Activated naive CD4-positive, alpha-beta T cell treated with anti-CD3 and anti-CD28 coated beads, Interleukin-2, amount 10 ng/mL, durations not matched to agents 7 days and 5 days (primary cell): ENCODE results near the gene DNMT3B.
A peak's percentile ranks its signal among the peaks of the same experiment; 100 is the strongest.
"Not testable (repeated sequence)": the region's sequence is repeated elsewhere in the genome, so short reads cannot be mapped to it uniquely, and the experiment has no call there.

ENCODE experiments used
- CTCF ChIA-PET: fragments of 350-600 bp; sonication (Branson Sonifier 250); formaldehyde crosslinking; loops from one replicate; lab custom pipeline; 2021; ENCODE audit warnings: antibody characterized with exemption; lab: Charles Lee
- DNase-seq: peaks from one replicate; pipeline ENCODE4 v3.0.0-alpha.2; 2020
- H3K27ac Mint-ChIP-seq: one replicate; pipeline ENCODE4 v1.8.0; 2021; ENCODE audit warnings: mild to moderate bottlenecking, moderate library complexity, mixed read lengths
- H3K27me3 Mint-ChIP-seq: one replicate; pipeline ENCODE4 v1.8.0; 2021; ENCODE audit warnings: mild to moderate bottlenecking, mixed read lengths
- H3K36me3 Mint-ChIP-seq: one replicate; pipeline ENCODE4 v1.8.0; 2021; ENCODE audit warnings: mixed read lengths
- H3K4me1 Mint-ChIP-seq: one replicate; pipeline ENCODE4 v1.8.0; 2021; ENCODE audit warnings: mixed read lengths
- H3K4me3 Mint-ChIP-seq: one replicate; pipeline ENCODE4 v1.8.0; 2021; ENCODE audit warnings: mild to moderate bottlenecking, moderate library complexity, mixed read lengths
- H3K9me3 Mint-ChIP-seq: one replicate; pipeline ENCODE4 v1.8.0; 2021; ENCODE audit warnings: mixed read lengths

The DNMT3B gene

GRCh38 chr20:32790751-32791057 is 28.5 kb downstream of the DNMT3B start:
- no peak overlapping the region for H3K4me3 Mint-ChIP-seq
- CTCF ChIA-PET: interaction anchor here (0.6 to 3.4 kb wide), 17 partner anchors 8 to 509 kb away, joined by 3 to 17 read pairs (median 4); partner anchors contain the start of genes C20orf203 and MAPRE1
- peaks cover 31% of the 10 kb centered on the region for H3K4me1 Mint-ChIP-seq
- DNase-seq: no peak
- no peaks in the 10 kb centered on the region for H3K9me3 Mint-ChIP-seq
- no peak overlapping the region for H3K27ac Mint-ChIP-seq
- H3K36me3 Mint-ChIP-seq: peaks cover 3% of the 10 kb centered on the region
- no peaks in the 10 kb centered on the region for H3K27me3 Mint-ChIP-seq

- Mint-ChIP-seq H3K27ac (no peak overlapping the region), H3K27me3 (no peaks in the 10 kb centered on the region), H3K4me1 (peaks cover 37% of the 10 kb centered on the region), H3K36me3 (peaks cover 3% of the 10 kb centered on the region), H3K4me3 (no peak overlapping the region), H3K9me3 (no peaks in the 10 kb centered on the region)
- DNase-seq: peak; percentile 37
- CTCF ChIA-PET: interaction anchor here (1.0 to 2.5 kb wide), 4 partner anchors 12 to 304 kb away, joined by 3 to 12 read pairs (median 4); no protein-coding TSS in a partner anchor
Observed at GRCh38 chr20:32792316-32792715, 30.1 kb downstream of the DNMT3B start.

GRCh38 chr20:32792731-32793458 is 30.7 kb downstream of the DNMT3B start:
- Mint-ChIP-seq H3K27ac (peak overlapping the region; percentile 88), H3K9me3 (no peaks in the 10 kb centered on the region), H3K4me1 (peaks cover 37% of the 10 kb centered on the region), H3K4me3 (peak overlapping the region; percentile 26), H3K36me3 (no peaks in the 10 kb centered on the region), H3K27me3 (no peaks in the 10 kb centered on the region)
- CTCF ChIA-PET: interaction anchor here (1.2 to 2.5 kb wide), 4 partner anchors 14 to 303 kb away, joined by 3 to 12 read pairs (median 4); no protein-coding TSS in a partner anchor
- DNase-seq: no peak

- Mint-ChIP-seq H3K27me3 (no peaks in the 10 kb centered on the region), H3K27ac (peak overlapping the region; percentile 60), H3K4me1 (peaks cover 37% of the 10 kb centered on the region), H3K9me3 (no peaks in the 10 kb centered on the region), H3K36me3 (peaks cover 5% of the 10 kb centered on the region), H3K4me3 (no peak overlapping the region)
- CTCF ChIA-PET: interaction anchor here (0.8 to 2.6 kb wide), 3 partner anchors 18 to 122 kb away, joined by 3 to 10 read pairs (median 4); partner anchors contain the start of gene C20orf203
- DNase-seq: no peak
Observed at GRCh38 chr20:32796383-32796948, 34.3 kb downstream of the DNMT3B start.

- peaks cover 32% of the 10 kb centered on the region for H3K4me1 Mint-ChIP-seq
- H3K36me3 Mint-ChIP-seq: peaks cover 5% of the 10 kb centered on the region
- peak overlapping the region; percentile 60 for H3K27ac Mint-ChIP-seq
- H3K27me3 Mint-ChIP-seq: no peaks in the 10 kb centered on the region
- H3K9me3 Mint-ChIP-seq: no peaks in the 10 kb centered on the region
- H3K4me3 Mint-ChIP-seq: no peak overlapping the region
- DNase-seq: no peak
- CTCF ChIA-PET: interaction anchor here (0.8 to 2.6 kb wide), 3 partner anchors 19 to 123 kb away, joined by 3 to 10 read pairs (median 4); partner anchors contain the start of gene C20orf203
Observed at GRCh38 chr20:32796981-32797451, 34.8 kb downstream of the DNMT3B start.

GRCh38 chr20:32797571-32797970 is 35.4 kb downstream of the DNMT3B start:
- peaks cover 26% of the 10 kb centered on the region for H3K4me1 Mint-ChIP-seq
- H3K9me3 Mint-ChIP-seq, H3K27me3 Mint-ChIP-seq, CTCF ChIA-PET, H3K36me3 Mint-ChIP-seq, DNase-seq, H3K4me3 Mint-ChIP-seq, H3K27ac Mint-ChIP-seq: not testable (repeated sequence)

GRCh38 chr20:32798046-32798981 is 36.1 kb downstream of the DNMT3B start:
- Mint-ChIP-seq H3K9me3 (no peaks in the 10 kb centered on the region), H3K4me1 (peaks cover 19% of the 10 kb centered on the region), H3K27me3 (no peaks in the 10 kb centered on the region), H3K27ac (no peak overlapping the region), H3K4me3 (no peak overlapping the region), H3K36me3 (peaks cover 8% of the 10 kb centered on the region)
- DNase-seq: no peak
- CTCF ChIA-PET: interaction anchor here (1.6 kb wide), 1 partner anchor 8 kb away, joined by 3 read pairs; no protein-coding TSS in a partner anchor

GRCh38 chr20:32803092-32803491 is 40.9 kb downstream of the DNMT3B start:
- Mint-ChIP-seq H3K27ac (no peak overlapping the region), H3K4me3 (no peak overlapping the region)
- CTCF ChIA-PET: interaction anchor here (1.3 kb wide), 1 partner anchor 13 kb away, joined by 3 read pairs; no protein-coding TSS in a partner anchor

GRCh38 chr20:32804022-32804715 is 42.0 kb downstream of the DNMT3B start:
- Mint-ChIP-seq H3K9me3 (no peaks in the 10 kb centered on the region), H3K27me3 (no peaks in the 10 kb centered on the region), H3K4me1 (no peaks in the 10 kb centered on the region), H3K27ac (no peak overlapping the region), H3K4me3 (no peak overlapping the region), H3K36me3 (peaks cover 8% of the 10 kb centered on the region)
- CTCF ChIA-PET: no interaction called here
- no peak for DNase-seq

More at GRCh38 chr20:32803092-32803491, 40.9 kb downstream of the DNMT3B start:
- Mint-ChIP-seq H3K9me3 (no peaks in the 10 kb centered on the region), H3K4me1 (no peaks in the 10 kb centered on the region), H3K27me3 (no peaks in the 10 kb centered on the region), H3K36me3 (peaks cover 8% of the 10 kb centered on the region)
- DNase-seq: no peak

GRCh38 chr20:32804817-32805216 is 42.6 kb downstream of the DNMT3B start:
- no peak overlapping the region for H3K4me3 Mint-ChIP-seq
- H3K27me3 Mint-ChIP-seq: no peaks in the 10 kb centered on the region
- H3K27ac Mint-ChIP-seq: no peak overlapping the region
- H3K4me1 Mint-ChIP-seq: no peaks in the 10 kb centered on the region
- CTCF ChIA-PET: no interaction called here
- peaks cover 8% of the 10 kb centered on the region for H3K36me3 Mint-ChIP-seq
- no peaks in the 10 kb centered on the region for H3K9me3 Mint-ChIP-seq
- DNase-seq: no peak

GRCh38 chr20:32805721-32806120 is 43.5 kb downstream of the DNMT3B start:
- Mint-ChIP-seq H3K9me3 (no peaks in the 10 kb centered on the region), H3K36me3 (peaks cover 6% of the 10 kb centered on the region), H3K4me1 (no peaks in the 10 kb centered on the region), H3K4me3 (no peak overlapping the region), H3K27me3 (no peaks in the 10 kb centered on the region), H3K27ac (no peak overlapping the region)
- no peak for DNase-seq
- CTCF ChIA-PET: interaction anchor here (1.0 kb wide), 1 partner anchor 27 kb away, joined by 3 read pairs; no protein-coding TSS in a partner anchor

GRCh38 chr20:32806356-32806755 is 44.2 kb downstream of the DNMT3B start:
- H3K4me3 Mint-ChIP-seq: no peak overlapping the region

GRCh38 chr20:32807706-32808105 is 45.5 kb downstream of the DNMT3B start:
- CTCF ChIA-PET: interaction anchor here (1.4 kb wide), 1 partner anchor 31 kb away, joined by 3 read pairs; no protein-coding TSS in a partner anchor
- no peaks in the 10 kb centered on the region for H3K4me1 Mint-ChIP-seq

More at GRCh38 chr20:32806356-32806755, 44.2 kb downstream of the DNMT3B start:
- H3K27me3 Mint-ChIP-seq: peaks cover 4% of the 10 kb centered on the region
- no peak for DNase-seq
- H3K9me3 Mint-ChIP-seq: no peaks in the 10 kb centered on the region
- peaks cover 3% of the 10 kb centered on the region for H3K36me3 Mint-ChIP-seq
- H3K4me1 Mint-ChIP-seq: no peaks in the 10 kb centered on the region
- CTCF ChIA-PET: no interaction called here
- no peak overlapping the region for H3K27ac Mint-ChIP-seq

More at GRCh38 chr20:32807706-32808105, 45.5 kb downstream of the DNMT3B start:
- Mint-ChIP-seq H3K36me3 (peaks cover 3% of the 10 kb centered on the region), H3K9me3 (no peaks in the 10 kb centered on the region), H3K4me3 (no peak overlapping the region), H3K27me3 (peaks cover 4% of the 10 kb centered on the region), H3K27ac (no peak overlapping the region)
- no peak for DNase-seq
